ENCODE results near the gene NSL1. TPM values are rescaled to one million over a fixed set of nuclear protein-coding genes. Genes with fewer than 3 reads are reported as not detected.

The NSL1 gene
- total and polyA plus RNA-seq, 2 donors (not counting 1 experiment from before 2014, with no cell fraction given), result 21.4 to 24.4 TPM

GRCh38 chr1:212687811-212688210 lies 103.8 kb downstream of the NSL1 start:
- no peaks in the 10 kb centered on the region for H3K9me3 ChIP-seq (ENCODE audit: control insufficient read depth, insufficient read depth, low read depth, low read length)
- H3K27me3 ChIP-seq (ENCODE audit: control insufficient read depth, insufficient read depth, low read length), result no peaks in the 10 kb centered on the region
- H2AFZ ChIP-seq (ENCODE audit: low read length), result no peak overlapping the region
- DNase-seq (ENCODE audit: low read depth in 2 of 2), result no peak
- no peak overlapping the region for H3K9ac ChIP-seq (ENCODE audit: insufficient read depth, low read length)
- no peak overlapping the region for H3K4me3 ChIP-seq (replicated peaks in 1 of 4; ENCODE audit: control extremely low read depth in 1 of 4, insufficient read depth in 1 of 4, low read depth in 3 of 4, low read length in 4 of 4)
- no peak overlapping the region for H3K27ac ChIP-seq (ENCODE audit: insufficient read depth, low read length)
- H3K79me2 ChIP-seq (ENCODE audit: control insufficient read depth, insufficient read depth, low read length), result no peaks in the 10 kb centered on the region
- no peak for TF ChIP-seq EZH2 (IDR thresholded peaks at IDR 0.05; ENCODE audit: low read length, missing control alignments)
- no peak for TF ChIP-seq CTCF (conservative IDR thresholded peaks at IDR 0.05 in 1 of 2, IDR thresholded peaks at IDR 0.05 in 1 of 2; ENCODE audit: low read depth in 1 of 2, low read length in 2 of 2)
- H4K20me1 ChIP-seq (ENCODE audit: control insufficient read depth, extremely low read depth, insufficient read depth, low read length), result no peaks in the 10 kb centered on the region
- no peak overlapping the region for H3K4me2 ChIP-seq (ENCODE audit: extremely low read depth, insufficient read depth, low read length)
- H3K4me1 ChIP-seq (ENCODE audit: control insufficient read depth, extremely low read depth, insufficient read depth, low read length), result peaks cover 4% of the 10 kb centered on the region
- peaks cover 1% of the 10 kb centered on the region for H3K36me3 ChIP-seq (ENCODE audit: control insufficient read depth, insufficient read depth, low read length)

GRCh38 chr1:212686591-212686990 lies 105.0 kb downstream of the NSL1 start:
- Histone ChIP-seq H2AFZ (ENCODE audit: low read length) (no peak overlapping the region), H3K4me3 (replicated peaks in 1 of 4; ENCODE audit: control extremely low read depth in 1 of 4, insufficient read depth in 1 of 4, low read depth in 3 of 4, low read length in 4 of 4) (no peak overlapping the region), H3K79me2 (ENCODE audit: control insufficient read depth, insufficient read depth, low read length) (no peaks in the 10 kb centered on the region), H3K4me1 (ENCODE audit: control insufficient read depth, extremely low read depth, insufficient read depth, low read length) (peaks cover 4% of the 10 kb centered on the region), H3K9me3 (ENCODE audit: control insufficient read depth, insufficient read depth, low read depth, low read length) (no peaks in the 10 kb centered on the region), H3K27me3 (ENCODE audit: control insufficient read depth, insufficient read depth, low read length) (no peaks in the 10 kb centered on the region), H3K36me3 (ENCODE audit: control insufficient read depth, insufficient read depth, low read length) (peaks cover 1% of the 10 kb centered on the region), H3K9ac (ENCODE audit: insufficient read depth, low read length) (no peak overlapping the region), H4K20me1 (ENCODE audit: control insufficient read depth, extremely low read depth, insufficient read depth, low read length) (no peaks in the 10 kb centered on the region), H3K27ac (ENCODE audit: insufficient read depth, low read length) (no peak overlapping the region), H3K4me2 (ENCODE audit: extremely low read depth, insufficient read depth, low read length) (no peak overlapping the region)
- DNase-seq (ENCODE audit: low read depth in 2 of 2), result no peak
- TF ChIP-seq EZH2 (IDR thresholded peaks at IDR 0.05; ENCODE audit: low read length, missing control alignments) (no peak), CTCF (conservative IDR thresholded peaks at IDR 0.05 in 1 of 2, IDR thresholded peaks at IDR 0.05 in 1 of 2; ENCODE audit: low read depth in 1 of 2, low read length in 2 of 2) (no peak)

- no peak overlapping the region for H3K4me3 ChIP-seq (replicated peaks in 1 of 4; ENCODE audit: control extremely low read depth in 1 of 4, insufficient read depth in 1 of 4, low read depth in 3 of 4, low read length in 4 of 4)
- no peaks in the 10 kb centered on the region for H3K79me2 ChIP-seq (ENCODE audit: control insufficient read depth, insufficient read depth, low read length)
- H3K36me3 ChIP-seq (ENCODE audit: control insufficient read depth, insufficient read depth, low read length), result peaks cover 1% of the 10 kb centered on the region
- H3K4me2 ChIP-seq (ENCODE audit: extremely low read depth, insufficient read depth, low read length), result no peak overlapping the region
- no peak for DNase-seq (ENCODE audit: low read depth in 2 of 2)
- H3K27ac ChIP-seq (ENCODE audit: insufficient read depth, low read length), result no peak overlapping the region
- H2AFZ ChIP-seq (ENCODE audit: low read length), result no peak overlapping the region
- no peaks in the 10 kb centered on the region for H4K20me1 ChIP-seq (ENCODE audit: control insufficient read depth, extremely low read depth, insufficient read depth, low read length)
- H3K9me3 ChIP-seq (ENCODE audit: control insufficient read depth, insufficient read depth, low read depth, low read length), result no peaks in the 10 kb centered on the region
- no peaks in the 10 kb centered on the region for H3K27me3 ChIP-seq (ENCODE audit: control insufficient read depth, insufficient read depth, low read length)
- peaks cover 4% of the 10 kb centered on the region for H3K4me1 ChIP-seq (ENCODE audit: control insufficient read depth, extremely low read depth, insufficient read depth, low read length)
- TF ChIP-seq EZH2 (IDR thresholded peaks at IDR 0.05; ENCODE audit: low read length, missing control alignments), result no peak
- no peak overlapping the region for H3K9ac ChIP-seq (ENCODE audit: insufficient read depth, low read length)
These were observed 105.5 kb downstream of the NSL1 start for GRCh38 chr1:212686069-212686468.

Measured in fibroblast of lung (primary cell).